GM23338 (cell line): ENCODE measurements around the gene NR3C1. TPM values are rescaled to one million over a fixed set of nuclear protein-coding genes. Genes with fewer than 3 reads are reported as not detected.

Experiments used
- CREB1 ChIP-seq: fragments of 250-450 bp; sonication (Bioruptor Pico); IDR thresholded peaks from 2 replicates; pipeline ENCODE4 v1.5.0; 2020; ENCODE audit warnings: low read depth, mild to moderate bottlenecking, moderate library complexity
- CTCF ChIP-seq, 2 experiments: fragments of 200-600 bp in 1 of 2; sonication (generic) in 1 of 2; conservative IDR thresholded peaks; 2 replicates each; pipeline versions ENCODE4 v1.5.1 to v1.6.1; 2016 to 2017; ENCODE audit warnings: antibody characterized with exemption in 2 of 2, low read depth in 2 of 2, mild to moderate bottlenecking in 2 of 2, moderate library complexity in 1 of 2
- ETS1 ChIP-seq: IDR thresholded peaks from 2 replicates; pipeline ENCODE4 v1.6.1; 2016; ENCODE audit warnings: antibody characterized with exemption
- EZH2 ChIP-seq: fragments of 200-600 bp; sonication (generic); IDR thresholded peaks from one replicate; pipeline ENCODE4 v1.8.0; 2017; ENCODE audit warnings: antibody characterized with exemption, mild to moderate bottlenecking, low read depth; ENCODE audit not compliant: unreplicated experiment
- JUNB ChIP-seq: IDR thresholded peaks from one replicate; pipeline ENCODE4 v1.6.1; 2016; ENCODE audit warnings: antibody characterized with exemption; ENCODE audit not compliant: unreplicated experiment
- ZNF462 ChIP-seq: fragments of 250-450 bp; sonication (Bioruptor Pico); IDR thresholded peaks from 2 replicates; pipeline ENCODE4 v1.5.0; 2020; ENCODE audit warnings: mild to moderate bottlenecking, moderate library complexity
- polyA plus RNA-seq: library from polyadenylated mRNA; unstranded; fragments of >200 nt; fragmentation: Nextera tagmentation; extraction: Ambion mirVana; gene quantifications from 2 replicates; pipeline ENCODE4 v1.2.1, GENCODE V29; 2016
- total RNA-seq: library from RNA; depleted of rRNA; stranded (reverse); fragments of >200 nt; shearing (Covaris generic); gene quantifications from 2 replicates; pipeline ENCODE4 v1.2.3, GENCODE V29; 2014

NR3C1 gene
- total and polyA plus RNA-seq, 2 experiments from 2014 or later = 1.2 to 4.6 TPM

- no peak for TF ChIP-seq ZNF462 (CRISPR knock-in tag)
- no peak for TF ChIP-seq EZH2
- TF ChIP-seq CREB1 (CRISPR knock-in tag) = no peak
- no peak for TF ChIP-seq CTCF (conservative IDR thresholded peaks at IDR 0.05; ENCODE audit: low read depth in 2 of 2)
- TF ChIP-seq JUNB = no peak
- no peak for TF ChIP-seq ETS1
Measured at GRCh38 chr5:143258559-143259253, 144.8 kb downstream of the NR3C1 start (continued).
